IgD-negative memory B cell (primary cell): ENCODE results near the gene DAB1. TPM values are rescaled to one million over a fixed set of nuclear protein-coding genes. Genes with fewer than 3 reads are reported as not detected.
"Not testable (repeated sequence)": the region's sequence is repeated elsewhere in the genome, so short reads cannot be mapped to it uniquely, and the experiment has no call there.

Experiments used
- H3K27ac Mint-ChIP-seq, 3 donors: one replicate each; pipeline ENCODE4 v1.8.0; 2020 to 2022; ENCODE audit warnings: mild to moderate bottlenecking in 3 of 3, mixed read lengths in 3 of 3, moderate library complexity in 1 of 3
- H3K27me3 Mint-ChIP-seq: one replicate; pipeline ENCODE4 v1.8.0; 2021; ENCODE audit warnings: mixed read lengths
- H3K36me3 Mint-ChIP-seq: one replicate; pipeline ENCODE4 v1.8.0; 2020; ENCODE audit warnings: mild to moderate bottlenecking, mixed read lengths
- H3K4me1 Mint-ChIP-seq, 3 donors: one replicate each; pipeline ENCODE4 v1.8.0; 2020 to 2022; ENCODE audit warnings: mixed read lengths in 3 of 3, mild to moderate bottlenecking in 1 of 3
- H3K4me3 Mint-ChIP-seq, 4 donors: one replicate each; pipeline ENCODE4 v1.8.0; 2020 to 2022; ENCODE audit warnings: mild to moderate bottlenecking in 4 of 4, mixed read lengths in 4 of 4, moderate library complexity in 3 of 4
- H3K9me3 Mint-ChIP-seq, 3 donors: one replicate each; pipeline ENCODE4 v1.8.0; 2020 to 2021; ENCODE audit warnings: mixed read lengths in 3 of 3, mild to moderate bottlenecking in 1 of 3
- polyA plus RNA-seq: library from polyadenylated mRNA; unstranded; fragments of 300-500 nt; fragmentation: Illumina TruSeq; gene quantifications from one replicate; pipeline ENCODE4 v1.2.3, GENCODE V29; 2021

DAB1 gene
- polyA plus RNA-seq, 1 donor from 2014 or later, result 0.08 TPM

GRCh38 chr1:57234459-57234858, 189.4 kb downstream of the DAB1 start:
- Mint-ChIP-seq H3K27ac (no peak overlapping the region), H3K27me3 (no peaks in the 10 kb centered on the region), H3K4me1 (no peaks in the 10 kb centered on the region)

GRCh38 chr1:57232500-57232899, 191.4 kb downstream of the DAB1 start:
- Mint-ChIP-seq H3K36me3 (no peaks in the 10 kb centered on the region), H3K4me3 (no peak overlapping the region), H3K27ac (no peak overlapping the region), H3K27me3 (peaks cover 2% of the 10 kb centered on the region), H3K9me3 (no peaks in the 10 kb centered on the region), H3K4me1 (no peaks in the 10 kb centered on the region)

More at GRCh38 chr1:57234459-57234858, 189.4 kb downstream of the DAB1 start:
- H3K4me3 Mint-ChIP-seq, result no peak overlapping the region
- no peaks in the 10 kb centered on the region for H3K9me3 Mint-ChIP-seq
- no peaks in the 10 kb centered on the region for H3K36me3 Mint-ChIP-seq

GRCh38 chr1:57229998-57230397, 193.9 kb downstream of the DAB1 start:
- Mint-ChIP-seq H3K4me3 (no peak overlapping the region), H3K27me3 (peaks cover 2% of the 10 kb centered on the region), H3K36me3 (peaks cover 2% of the 10 kb centered on the region), H3K4me1 (peaks cover 0 to 3% (median 3%) of the 10 kb centered on the region in 3 donors), H3K27ac (no peak overlapping the region), H3K9me3 (no peaks in the 10 kb centered on the region)

- Mint-ChIP-seq H3K9me3 (peaks cover 0 to 2% (median 0%) of the 10 kb centered on the region in 3 donors), H3K36me3 (peaks cover 2% of the 10 kb centered on the region), H3K27me3 (peaks cover 2% of the 10 kb centered on the region), H3K4me1 (peaks cover 0 to 3% (median 3%) of the 10 kb centered on the region in 3 donors), H3K4me3 (no peak overlapping the region), H3K27ac (peak overlapping the region in 1 of 3 donors; percentile 63)
These were observed 194.8 kb downstream of the DAB1 start for GRCh38 chr1:57229076-57229475.

- no peak overlapping the region for H3K27ac Mint-ChIP-seq
- H3K27me3 Mint-ChIP-seq, result peaks cover 2% of the 10 kb centered on the region
- peaks cover 0 to 3% (median 3%) of the 10 kb centered on the region in 3 donors for H3K4me1 Mint-ChIP-seq
- peaks cover 2% of the 10 kb centered on the region for H3K36me3 Mint-ChIP-seq
- peaks cover 0 to 2% (median 0%) of the 10 kb centered on the region in 3 donors for H3K9me3 Mint-ChIP-seq
- no peak overlapping the region for H3K4me3 Mint-ChIP-seq
These were observed 201.1 kb downstream of the DAB1 start for GRCh38 chr1:57222801-57223200.

GRCh38 chr1:57222307-57222706, 201.6 kb downstream of the DAB1 start:
- H3K4me3 Mint-ChIP-seq, result no peak overlapping the region
- no peak overlapping the region for H3K27ac Mint-ChIP-seq
- peaks cover 0 to 3% (median 3%) of the 10 kb centered on the region in 3 donors for H3K4me1 Mint-ChIP-seq
- H3K9me3 Mint-ChIP-seq, result peaks cover 0 to 2% (median 0%) of the 10 kb centered on the region in 3 donors
- peaks cover 2% of the 10 kb centered on the region for H3K36me3 Mint-ChIP-seq
- peaks cover under 1% of the 10 kb centered on the region for H3K27me3 Mint-ChIP-seq

GRCh38 chr1:57220905-57221304, 203.0 kb downstream of the DAB1 start:
- not testable (repeated sequence) for H3K9me3 Mint-ChIP-seq, H3K4me3 Mint-ChIP-seq

GRCh38 chr1:57218487-57219079, 205.3 kb downstream of the DAB1 start:
- Mint-ChIP-seq H3K27me3 (peaks cover 4% of the 10 kb centered on the region), H3K9me3 (no peaks in the 10 kb centered on the region), H3K4me3 (no peak overlapping the region), H3K27ac (no peak overlapping the region), H3K4me1 (no peaks in the 10 kb centered on the region), H3K36me3 (no peaks in the 10 kb centered on the region)

More at GRCh38 chr1:57220905-57221304, 203.0 kb downstream of the DAB1 start:
- not testable (repeated sequence) for H3K36me3 Mint-ChIP-seq, H3K27ac Mint-ChIP-seq, H3K27me3 Mint-ChIP-seq, H3K4me1 Mint-ChIP-seq

GRCh38 chr1:57217905-57218304, 206.0 kb downstream of the DAB1 start:
- no peaks in the 10 kb centered on the region for H3K9me3 Mint-ChIP-seq
- peaks cover 4% of the 10 kb centered on the region for H3K27me3 Mint-ChIP-seq
- no peaks in the 10 kb centered on the region for H3K4me1 Mint-ChIP-seq
- H3K27ac Mint-ChIP-seq, result no peak overlapping the region
- no peaks in the 10 kb centered on the region for H3K36me3 Mint-ChIP-seq
- H3K4me3 Mint-ChIP-seq, result no peak overlapping the region

GRCh38 chr1:57214951-57215575, 208.8 kb downstream of the DAB1 start:
- no peaks in the 10 kb centered on the region for H3K36me3 Mint-ChIP-seq
- H3K27me3 Mint-ChIP-seq, result peaks cover 4% of the 10 kb centered on the region
- H3K4me1 Mint-ChIP-seq, result no peaks in the 10 kb centered on the region
- H3K27ac Mint-ChIP-seq, result no peak overlapping the region
- no peak overlapping the region for H3K4me3 Mint-ChIP-seq
- H3K9me3 Mint-ChIP-seq, result no peaks in the 10 kb centered on the region

- Mint-ChIP-seq H3K27me3 (peaks cover 2% of the 10 kb centered on the region), H3K4me3 (no peak overlapping the region), H3K9me3 (no peaks in the 10 kb centered on the region), H3K4me1 (no peaks in the 10 kb centered on the region), H3K36me3 (no peaks in the 10 kb centered on the region), H3K27ac (no peak overlapping the region)
These were observed 213.0 kb downstream of the DAB1 start for GRCh38 chr1:57210881-57211280.

- Mint-ChIP-seq H3K27ac (no peak overlapping the region), H3K4me3 (no peak overlapping the region), H3K9me3 (no peaks in the 10 kb centered on the region), H3K4me1 (no peaks in the 10 kb centered on the region), H3K27me3 (no peaks in the 10 kb centered on the region), H3K36me3 (no peaks in the 10 kb centered on the region)
These were observed 214.4 kb downstream of the DAB1 start for GRCh38 chr1:57209495-57209894.

GRCh38 chr1:57208741-57209302, 215.0 kb downstream of the DAB1 start:
- Mint-ChIP-seq H3K4me3 (no peak overlapping the region), H3K27ac (peak overlapping the region in 1 of 3 donors; percentile 65), H3K9me3 (no peaks in the 10 kb centered on the region), H3K27me3 (no peaks in the 10 kb centered on the region), H3K36me3 (no peaks in the 10 kb centered on the region), H3K4me1 (peaks cover 0 to 3% (median 0%) of the 10 kb centered on the region in 3 donors)

GRCh38 chr1:57206038-57206437, 217.8 kb downstream of the DAB1 start:
- Mint-ChIP-seq H3K27ac (no peak overlapping the region), H3K27me3 (peaks cover 2% of the 10 kb centered on the region), H3K36me3 (peaks cover 3% of the 10 kb centered on the region), H3K4me3 (no peak overlapping the region), H3K4me1 (peaks cover 0 to 6% (median 0%) of the 10 kb centered on the region in 3 donors), H3K9me3 (no peaks in the 10 kb centered on the region)

- Mint-ChIP-seq H3K36me3 (peaks cover 3% of the 10 kb centered on the region), H3K27me3 (peaks cover 2% of the 10 kb centered on the region), H3K27ac (no peak overlapping the region), H3K4me3 (no peak overlapping the region), H3K9me3 (no peaks in the 10 kb centered on the region), H3K4me1 (peaks cover 0 to 6% (median 0%) of the 10 kb centered on the region in 3 donors)
These were observed 218.7 kb downstream of the DAB1 start for GRCh38 chr1:57204942-57205787.
